ENCODE data around the gene SRRM2.
A peak's percentile ranks its signal among the peaks of the same experiment; 100 is the strongest.

Gene SRRM2

GRCh38 chr16:2715519-2715918 lies 36.9 kb upstream of the SRRM2 start:
- no peak for TF ChIP-seq CTCF (IDR thresholded peaks at IDR 0.05; ENCODE audit: extremely low read depth, missing control alignments)
- peak; percentile 86 for DNase-seq (ENCODE audit: low spot score)

GRCh38 chr16:2715966-2716885 lies 36.2 kb upstream of the SRRM2 start:
- no peak for TF ChIP-seq CTCF (IDR thresholded peaks at IDR 0.05; ENCODE audit: extremely low read depth, missing control alignments)
- DNase-seq (ENCODE audit: low spot score): no peak

- no peak for DNase-seq (ENCODE audit: low spot score)
Observed at GRCh38 chr16:2716948-2717347, 35.5 kb upstream of the SRRM2 start.

GRCh38 chr16:2717383-2718263 lies 34.8 kb upstream of the SRRM2 start:
- DNase-seq (ENCODE audit: low spot score): no peak
- TF ChIP-seq CTCF (IDR thresholded peaks at IDR 0.05; ENCODE audit: extremely low read depth, missing control alignments): no peak

More at GRCh38 chr16:2716948-2717347, 35.5 kb upstream of the SRRM2 start:
- TF ChIP-seq CTCF (IDR thresholded peaks at IDR 0.05; ENCODE audit: extremely low read depth, missing control alignments): no peak

GRCh38 chr16:2719328-2720063 lies 32.9 kb upstream of the SRRM2 start:
- TF ChIP-seq CTCF (IDR thresholded peaks at IDR 0.05; ENCODE audit: extremely low read depth, missing control alignments): no peak
- no peak for DNase-seq (ENCODE audit: low spot score)

- no peak for DNase-seq (ENCODE audit: low spot score)
- TF ChIP-seq CTCF (IDR thresholded peaks at IDR 0.05; ENCODE audit: extremely low read depth, missing control alignments): no peak
Observed at GRCh38 chr16:2720064-2720457, 32.4 kb upstream of the SRRM2 start, which contains the start of gene PRSS27. TSS of gene PRSS27 (minus strand) at chr16:2720224. CDS start at chr16:2720160, 64 bp downstream.

All from GM20000 (cell line).